Coronary artery (tissue), 2 donors: ENCODE measurements around the gene SH2B3.
A peak's percentile ranks its signal among the peaks of the same experiment; 100 is the strongest.

Experiments used
- DNase-seq: peaks from one replicate; pipeline ENCODE4 v3.0.0-alpha.2; 2017; ENCODE audit warnings: low spot score
- H3K27ac ChIP-seq, 2 donors: fragments of 200-600 bp; sonication (generic); one replicate each; pipeline ENCODE4 v1.5.1; 2016 to 2019
- H3K4me3 ChIP-seq: fragments of 200-600 bp; sonication (generic); 2 replicates; pipeline ENCODE4 v1.5.1; 2016; ENCODE audit warnings: mild to moderate bottlenecking, moderate library complexity
- CTCF ChIP-seq: fragments of 200-600 bp; sonication (generic); IDR thresholded peaks from one replicate; pipeline ENCODE4 v1.5.1; 2019; ENCODE audit warnings: antibody characterized with exemption

SH2B3 gene

GRCh38 chr12:111436811-111437210 is 31.1 kb downstream of the SH2B3 start:
- TF ChIP-seq CTCF = no peak
- Histone ChIP-seq H3K27ac (peak overlapping the region in 1 of 2 donors; percentile 70), H3K4me3 (no peak overlapping the region)
- DNase-seq = no peak

GRCh38 chr12:111437816-111438454 is 32.2 kb downstream of the SH2B3 start:
- peak overlapping the region; percentile 19 to 70 for H3K27ac ChIP-seq
- H3K4me3 ChIP-seq = no peak overlapping the region
- no peak for DNase-seq
- no peak for TF ChIP-seq CTCF

- DNase-seq = no peak
- Histone ChIP-seq H3K4me3 (no peak overlapping the region), H3K27ac (peak overlapping the region; percentile 19 to 70)
- TF ChIP-seq CTCF = no peak
Measured at GRCh38 chr12:111438481-111438880, 32.8 kb downstream of the SH2B3 start.

- H3K27ac ChIP-seq = peak overlapping the region in 1 of 2 donors; percentile 67
- no peak for DNase-seq
- no peak for TF ChIP-seq CTCF
Measured at GRCh38 chr12:111439657-111440151, 34.0 kb downstream of the SH2B3 start.

GRCh38 chr12:111440152-111440551 is 34.4 kb downstream of the SH2B3 start:
- TF ChIP-seq CTCF = no peak
- Histone ChIP-seq H3K27ac (peak overlapping the region in 1 of 2 donors; percentile 67), H3K4me3 (no peak overlapping the region)
- peak; percentile 62 for DNase-seq

More at GRCh38 chr12:111439657-111440151, 34.0 kb downstream of the SH2B3 start:
- no peak overlapping the region for H3K4me3 ChIP-seq

- no peak for TF ChIP-seq CTCF
- DNase-seq = peak; percentile 33
- H3K27ac ChIP-seq = peak overlapping the region in 1 of 2 donors; percentile 67
- H3K4me3 ChIP-seq = no peak overlapping the region
Measured at GRCh38 chr12:111440631-111441030, 34.9 kb downstream of the SH2B3 start.
